Measurements from ENCODE around the gene COPS3.

- no peak for TF ChIP-seq GATA3 (IDR thresholded peaks at IDR 0.05; ENCODE audit: low read depth, low read length)
- TF ChIP-seq GATA2 (IDR thresholded peaks at IDR 0.05; ENCODE audit: low read depth, low read length): no peak
Observed at GRCh38 chr17:17320911-17321220, 39.8 kb upstream of the COPS3 start.
